Caco-2 (cell line): ENCODE measurements around the gene SMURF1. TPM values are rescaled to one million over a fixed set of nuclear protein-coding genes. Genes with fewer than 3 reads are reported as not detected.
"Not testable (repeated sequence)": the region's sequence is repeated elsewhere in the genome, so short reads cannot be mapped to it uniquely, and the experiment has no call there.

ENCODE experiments used
- BruUV-seq: library from RNA; stranded (reverse); fragments of 400-500 nt; replicated peaks from 2 replicates; lab custom pipeline; 2021; lab: Mats Ljungman, UMichigan
- CTCF ChIA-PET: fragments of 300-600 bp; sonication (Branson Sonifier 250); formaldehyde crosslinking; loops from one replicate; lab custom pipeline; 2022; ENCODE audit warnings: antibody characterized with exemption; lab: Charles Lee
- POLR2A ChIA-PET: fragments of 300-600 bp; sonication (Branson Sonifier 250); formaldehyde crosslinking; loops from one replicate; lab custom pipeline; 2022; ENCODE audit warnings: antibody characterized with exemption; lab: Charles Lee
- DNase-seq, 2 experiments: peaks; one replicate each; pipeline versions ENCODE4 v3.0.0 to v3.0.0-alpha.2; 2020 to 2022
- H3K27me3 ChIP-seq: replicated peaks from 2 replicates; pipeline ENCODE4 v1.6.0; 2011; ENCODE audit warnings: low read length; ENCODE audit not compliant: control insufficient read depth, insufficient read depth
- H3K36me3 ChIP-seq: 2 replicates; pipeline ENCODE4 v1.5.1; 2011; ENCODE audit warnings: low read length; ENCODE audit not compliant: control insufficient read depth, insufficient read depth
- H3K4me1 ChIP-seq: fragments of 250-450 bp; sonication (Bioruptor Pico); 2 replicates; pipeline ENCODE4 v1.5.1; 2020; ENCODE audit warnings: mild to moderate bottlenecking
- H3K4me3 ChIP-seq: 2 replicates; pipeline ENCODE4 v1.5.1; 2011; ENCODE audit warnings: low read depth, mild to moderate bottlenecking, control low read depth, low read length
- H3K9me3 ChIP-seq: fragments of 250-450 bp; sonication (Bioruptor Pico); 2 replicates; pipeline ENCODE4 v1.5.1; 2020; ENCODE audit warnings: mild to moderate bottlenecking, moderate library complexity
- H3K27ac Mint-ChIP-seq: one replicate; pipeline ENCODE4 v1.8.0; 2022; ENCODE audit warnings: mixed read lengths; ENCODE audit not compliant: unreplicated experiment
- H3K27me3 Mint-ChIP-seq: one replicate; pipeline ENCODE4 v1.8.0; 2022; ENCODE audit warnings: mixed read lengths; ENCODE audit not compliant: insufficient read depth, unreplicated experiment
- H3K36me3 Mint-ChIP-seq: one replicate; pipeline ENCODE4 v1.8.0; 2022; ENCODE audit warnings: mild to moderate bottlenecking, mixed read lengths; ENCODE audit not compliant: insufficient read depth, unreplicated experiment
- H3K4me1 Mint-ChIP-seq: one replicate; pipeline ENCODE4 v1.8.0; 2022; ENCODE audit warnings: low read depth, mixed read lengths; ENCODE audit not compliant: unreplicated experiment
- H3K4me3 Mint-ChIP-seq: one replicate; pipeline ENCODE4 v1.8.0; 2022; ENCODE audit warnings: mild to moderate bottlenecking, moderate library complexity, mixed read lengths; ENCODE audit not compliant: unreplicated experiment
- H3K9me3 Mint-ChIP-seq: one replicate; pipeline ENCODE4 v1.8.0; 2022; ENCODE audit warnings: mixed read lengths; ENCODE audit not compliant: unreplicated experiment
- intact Hi-C: fragments of 100-400 bp; cut with micrococcal nuclease; formaldehyde crosslinking; loops from one replicate; pipeline ENCODE4 v1.10.0; 2022; ENCODE audit not compliant: unreplicated experiment
- total RNA-seq: library from RNA; stranded (reverse); gene quantifications from 2 replicates; pipeline ENCODE4 v1.2.3, GENCODE V29; 2022
- TF ChIP-seq, protein P1 (sequence below), 2 experiments: fragments of 200-600 bp in 1 of 2; IDR thresholded peaks; 1 replicate in 1 of 2; 2 replicates in 1 of 2; pipeline versions ENCODE4 v1.5.1 to v1.8.0; 2011 to 2022; ENCODE audit warnings: antibody characterized with exemption in 1 of 2, control low read depth in 1 of 2, inconsistent platforms in 1 of 2, low read depth in 1 of 2, low read length in 1 of 2, mild to moderate bottlenecking in 1 of 2, moderate library complexity in 1 of 2; ENCODE audit not compliant: insufficient read depth in 1 of 2, severe bottlenecking in 1 of 2, unreplicated experiment in 1 of 2

SMURF1 gene
- total RNA-seq, 1 experiment from 2014 or later = 22.5 TPM

DNA sequence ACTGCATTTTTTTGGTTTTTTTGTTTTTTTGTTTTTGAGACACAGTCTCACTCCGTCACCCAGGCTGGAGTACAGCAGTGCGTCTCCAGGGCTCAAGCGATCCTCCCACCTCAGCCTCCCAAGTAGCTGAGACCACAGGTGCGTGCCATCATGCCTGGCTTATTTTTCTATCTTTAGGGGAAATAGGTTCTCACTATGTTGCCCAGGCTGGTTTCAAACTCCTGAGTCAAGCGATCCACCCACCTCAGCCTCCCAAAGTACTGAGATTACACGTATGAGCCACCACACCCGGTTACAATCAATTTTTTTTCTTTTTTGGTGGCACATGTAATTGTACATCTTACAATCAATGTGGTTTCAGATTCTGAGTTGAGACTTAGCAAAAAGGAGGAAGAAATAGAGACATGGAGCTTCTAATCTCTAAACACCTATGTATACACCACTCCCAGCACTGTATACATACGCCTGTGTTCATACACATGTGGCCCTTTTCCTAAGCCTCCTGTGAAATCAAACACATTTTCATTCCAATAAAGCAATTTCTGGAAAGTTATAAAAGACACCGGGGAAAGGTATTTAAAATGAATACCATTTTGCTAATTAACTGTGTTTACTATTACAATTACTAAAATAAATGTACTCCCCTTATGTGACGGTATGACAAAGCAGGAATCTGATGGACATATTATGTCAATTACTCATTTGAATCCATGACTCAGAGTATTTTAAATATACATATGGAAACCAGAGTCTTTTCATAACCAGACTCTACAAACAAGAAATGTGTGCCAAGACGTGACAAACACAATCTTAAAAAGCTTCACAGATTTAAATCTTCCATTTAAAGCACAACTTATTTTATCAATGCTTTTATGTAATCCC lies 40.9 kb downstream of the SMURF1 start:
- no peaks in the 10 kb centered on the region for H3K27me3 ChIP-seq
- ChIA-PET CTCF (no interaction called here), POLR2A (no interaction called here)
- H3K9me3 ChIP-seq = no peaks in the 10 kb centered on the region
- H3K4me1 Mint-ChIP-seq = peaks cover 30% of the 10 kb centered on the region
- H3K4me3 ChIP-seq = no peak overlapping the region
- H3K27ac Mint-ChIP-seq = no peak overlapping the region
- H3K36me3 ChIP-seq = no peaks in the 10 kb centered on the region
- H3K4me3 Mint-ChIP-seq = no peak overlapping the region
- TF ChIP-seq, protein P1, sequence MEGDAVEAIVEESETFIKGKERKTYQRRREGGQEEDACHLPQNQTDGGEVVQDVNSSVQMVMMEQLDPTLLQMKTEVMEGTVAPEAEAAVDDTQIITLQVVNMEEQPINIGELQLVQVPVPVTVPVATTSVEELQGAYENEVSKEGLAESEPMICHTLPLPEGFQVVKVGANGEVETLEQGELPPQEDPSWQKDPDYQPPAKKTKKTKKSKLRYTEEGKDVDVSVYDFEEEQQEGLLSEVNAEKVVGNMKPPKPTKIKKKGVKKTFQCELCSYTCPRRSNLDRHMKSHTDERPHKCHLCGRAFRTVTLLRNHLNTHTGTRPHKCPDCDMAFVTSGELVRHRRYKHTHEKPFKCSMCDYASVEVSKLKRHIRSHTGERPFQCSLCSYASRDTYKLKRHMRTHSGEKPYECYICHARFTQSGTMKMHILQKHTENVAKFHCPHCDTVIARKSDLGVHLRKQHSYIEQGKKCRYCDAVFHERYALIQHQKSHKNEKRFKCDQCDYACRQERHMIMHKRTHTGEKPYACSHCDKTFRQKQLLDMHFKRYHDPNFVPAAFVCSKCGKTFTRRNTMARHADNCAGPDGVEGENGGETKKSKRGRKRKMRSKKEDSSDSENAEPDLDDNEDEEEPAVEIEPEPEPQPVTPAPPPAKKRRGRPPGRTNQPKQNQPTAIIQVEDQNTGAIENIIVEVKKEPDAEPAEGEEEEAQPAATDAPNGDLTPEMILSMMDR (IDR thresholded peaks at IDR 0.05; ENCODE audit: insufficient read depth in 1 of 2, low read depth in 1 of 2, low read length in 1 of 2, severe bottlenecking in 1 of 2, unreplicated experiment in 1 of 2) = no peak
- H3K27me3 Mint-ChIP-seq = no peaks in the 10 kb centered on the region
- no peak for DNase-seq
- no TSS peak for BruUV-seq
- no peaks in the 10 kb centered on the region for H3K9me3 Mint-ChIP-seq
- no peaks in the 10 kb centered on the region for H3K36me3 Mint-ChIP-seq
- H3K4me1 ChIP-seq = peaks cover 37% of the 10 kb centered on the region
- intact Hi-C loops = no loop called here

DNA sequence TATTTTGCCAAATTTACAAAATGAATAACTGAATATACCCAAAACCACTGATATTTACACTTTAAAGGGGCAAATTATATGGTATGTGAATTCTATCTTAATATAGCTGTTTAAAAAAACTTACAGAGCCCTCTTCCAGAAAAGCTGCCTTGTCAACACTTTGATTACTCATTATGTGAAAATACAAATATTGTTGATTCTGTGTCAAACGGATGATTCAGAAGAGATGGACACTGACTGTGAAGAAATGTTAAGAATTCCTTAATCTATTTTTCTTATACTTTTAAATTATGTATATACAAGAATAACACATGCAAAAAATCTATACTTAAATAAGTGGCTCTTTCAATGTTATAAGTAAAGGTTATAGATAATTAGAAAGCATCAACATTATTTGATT lies 41.5 kb downstream of the SMURF1 start:
- POLR2A ChIA-PET = no interaction called here

DNA sequence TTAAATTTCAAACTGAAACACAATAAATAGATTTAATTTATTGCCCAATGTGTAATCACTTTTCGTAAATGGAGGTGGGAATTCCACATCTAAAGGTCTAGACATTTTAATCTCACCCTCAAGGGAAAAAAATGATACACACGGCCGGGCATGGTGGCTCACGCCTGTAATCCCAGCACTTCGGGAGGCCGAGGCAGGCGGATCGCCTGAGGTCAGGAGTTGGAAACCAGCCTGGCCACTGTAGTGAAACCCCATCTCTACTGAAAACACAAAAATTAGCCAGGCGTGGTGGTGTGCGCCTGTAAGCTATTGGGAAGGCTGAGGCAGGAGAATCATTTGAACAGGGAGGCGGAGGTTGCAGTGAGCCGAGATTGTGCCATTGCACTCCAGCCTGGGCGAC lies 42.4 kb downstream of the SMURF1 start:
- H3K4me3 Mint-ChIP-seq, H3K27me3 ChIP-seq, H3K9me3 Mint-ChIP-seq, H3K27me3 Mint-ChIP-seq, H3K4me3 ChIP-seq, DNase-seq, H3K36me3 ChIP-seq, intact Hi-C loops, BruUV-seq, H3K36me3 Mint-ChIP-seq, H3K27ac Mint-ChIP-seq, POLR2A ChIA-PET: not testable (repeated sequence)
- Histone ChIP-seq H3K4me1 (peaks cover 32% of the 10 kb centered on the region), H3K9me3 (peaks cover 12% of the 10 kb centered on the region; the same call in 1 of the 2 replicates)
- CTCF ChIA-PET = interaction anchor here (0.7 kb wide), 1 partner anchor 36 kb away, joined by 4 read pairs; no protein-coding TSS in a partner anchor
- peaks cover 38% of the 10 kb centered on the region for H3K4me1 Mint-ChIP-seq

More for the DNA sequence above, 41.5 kb downstream of the SMURF1 start:
- H3K27ac Mint-ChIP-seq = no peak overlapping the region
- H3K27me3 ChIP-seq = no peaks in the 10 kb centered on the region
- H3K4me1 ChIP-seq = peaks cover 39% of the 10 kb centered on the region
- peaks cover 32% of the 10 kb centered on the region for H3K4me1 Mint-ChIP-seq
- BruUV-seq = no TSS peak
- CTCF ChIA-PET = no interaction called here
- H3K36me3 Mint-ChIP-seq = no peaks in the 10 kb centered on the region
- no peaks in the 10 kb centered on the region for H3K9me3 Mint-ChIP-seq
- no peaks in the 10 kb centered on the region for H3K36me3 ChIP-seq
- peaks cover 6% of the 10 kb centered on the region; the same call in 1 of the 2 replicates for H3K9me3 ChIP-seq
- TF ChIP-seq, protein P1 (IDR thresholded peaks at IDR 0.05; ENCODE audit: insufficient read depth in 1 of 2, low read depth in 1 of 2, low read length in 1 of 2, severe bottlenecking in 1 of 2, unreplicated experiment in 1 of 2) = no peak
- no peak overlapping the region for H3K4me3 Mint-ChIP-seq
- DNase-seq = no peak
- H3K4me3 ChIP-seq = no peak overlapping the region
- intact Hi-C loops = no loop called here
- no peaks in the 10 kb centered on the region for H3K27me3 Mint-ChIP-seq
